PC-3 (cell line): ENCODE measurements around the gene SEZ6L2.

ENCODE experiments used
- CTCF ChIP-seq: fragments of 300-600 bp; sonication (generic); conservative IDR thresholded peaks from 2 replicates; pipeline ENCODE4 v1.5.1; 2017; ENCODE audit warnings: antibody characterized with exemption, low read depth, mild to moderate bottlenecking, low read length
- EZH2phosphoT487 ChIP-seq: fragments of 300-600 bp; sonication (generic); IDR thresholded peaks from 2 replicates; pipeline ENCODE4 v1.6.1; 2018; ENCODE audit warnings: mild to moderate bottlenecking, antibody characterized with exemption, low read length, borderline replicate concordance

- TF ChIP-seq EZH2phosphoT487 (no peak), CTCF (no peak)
Observed at GRCh38 chr16:29845656-29846055, 53.7 kb downstream of the SEZ6L2 start.
